ENCODE results near the gene UBE2V1. TPM values are rescaled to one million over a fixed set of nuclear protein-coding genes. Genes with fewer than 3 reads are reported as not detected.

UBE2V1 gene
- total RNA-seq, 2 experiments from 2014 or later, result 124 to 137 TPM

GRCh38 chr20:50099565-50099991 lies 13.4 kb downstream of the UBE2V1 start:
- no peaks in the 10 kb centered on the region for H3K27me3 Mint-ChIP-seq (ENCODE audit: low read depth)
- peaks cover 38% of the 10 kb centered on the region for H3K4me1 Mint-ChIP-seq (ENCODE audit: low read depth)
- H3K9me3 Mint-ChIP-seq, result no peaks in the 10 kb centered on the region
- H3K4me3 Mint-ChIP-seq, result no peak overlapping the region
- peaks cover 10% of the 10 kb centered on the region for H3K36me3 Mint-ChIP-seq (ENCODE audit: low read depth)
- no peak overlapping the region for H3K27ac Mint-ChIP-seq
- intact Hi-C loops (cut with micrococcal nuclease), result no loop called here
- CTCF ChIA-PET, result interaction anchor here (0.9 to 2.0 kb wide), 6 partner anchors 14 to 89 kb away, joined by 3 to 6 read pairs (median 4); no protein-coding TSS in a partner anchor
- no peak for DNase-seq

GRCh38 chr20:50099113-50099512 lies 13.8 kb downstream of the UBE2V1 start:
- H3K4me3 Mint-ChIP-seq, result no peak overlapping the region
- peaks cover 12% of the 10 kb centered on the region for H3K36me3 Mint-ChIP-seq (ENCODE audit: low read depth)
- H3K4me1 Mint-ChIP-seq (ENCODE audit: low read depth), result peaks cover 38% of the 10 kb centered on the region
- no peaks in the 10 kb centered on the region for H3K9me3 Mint-ChIP-seq
- CTCF ChIA-PET, result interaction anchor here (0.9 to 2.0 kb wide), 4 partner anchors 13 to 79 kb away, joined by 3 to 6 read pairs (median 4); no protein-coding TSS in a partner anchor
- no peaks in the 10 kb centered on the region for H3K27me3 Mint-ChIP-seq (ENCODE audit: low read depth)
- H3K27ac Mint-ChIP-seq, result no peak overlapping the region
- intact Hi-C loops (cut with micrococcal nuclease), result no loop called here
- DNase-seq, result no peak

- Mint-ChIP-seq H3K9me3 (no peaks in the 10 kb centered on the region), H3K27ac (peak overlapping the region; percentile 1)
- CTCF ChIA-PET, result interaction anchor here (1.1 to 2.6 kb wide), 4 partner anchors 11 to 122 kb away, joined by 3 to 6 read pairs (median 5); no protein-coding TSS in a partner anchor
Measured at GRCh38 chr20:50098259-50098658, 14.7 kb downstream of the UBE2V1 start.

DNA sequence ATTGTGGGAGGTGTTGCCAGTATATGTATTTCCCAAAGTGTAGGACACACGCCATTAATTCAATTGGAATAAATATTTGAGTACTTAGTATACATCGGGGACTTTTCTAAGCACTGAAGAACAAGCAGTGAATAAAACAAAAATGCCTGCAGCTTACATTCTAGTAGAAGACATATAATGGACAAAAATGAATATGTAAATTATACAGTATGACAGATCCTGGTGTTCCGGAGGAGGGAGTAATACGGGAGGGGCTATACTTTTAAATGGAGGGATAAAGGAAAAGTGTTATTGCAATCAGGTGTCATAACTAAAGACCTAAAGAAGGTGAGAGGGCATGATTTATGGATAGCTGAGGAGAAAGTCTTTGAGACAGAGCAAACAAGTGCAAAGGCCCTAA lies 15.1 kb downstream of the UBE2V1 start:
- no peaks in the 10 kb centered on the region for H3K9me3 Mint-ChIP-seq
- H3K4me1 Mint-ChIP-seq (ENCODE audit: low read depth), result peaks cover 30% of the 10 kb centered on the region
- peaks cover 16% of the 10 kb centered on the region for H3K36me3 Mint-ChIP-seq (ENCODE audit: low read depth)
- intact Hi-C loops (cut with micrococcal nuclease), result no loop called here
- no peak overlapping the region for H3K4me3 Mint-ChIP-seq
- peak overlapping the region; percentile 1 for H3K27ac Mint-ChIP-seq
- DNase-seq, result no peak
- no peaks in the 10 kb centered on the region for H3K27me3 Mint-ChIP-seq (ENCODE audit: low read depth)
- CTCF ChIA-PET, result interaction anchor here (1.0 to 2.6 kb wide), 5 partner anchors 11 to 122 kb away, joined by 3 to 6 read pairs (median 5); no protein-coding TSS in a partner anchor

More at GRCh38 chr20:50098259-50098658, 14.7 kb downstream of the UBE2V1 start:
- Mint-ChIP-seq H3K27me3 (ENCODE audit: low read depth) (no peaks in the 10 kb centered on the region), H3K4me1 (ENCODE audit: low read depth) (peaks cover 33% of the 10 kb centered on the region), H3K36me3 (ENCODE audit: low read depth) (peaks cover 15% of the 10 kb centered on the region), H3K4me3 (no peak overlapping the region)
- intact Hi-C loops (cut with micrococcal nuclease), result no loop called here
- no peak for DNase-seq

GRCh38 chr20:50096237-50096636 lies 16.7 kb downstream of the UBE2V1 start:
- Mint-ChIP-seq H3K27me3 (ENCODE audit: low read depth) (no peaks in the 10 kb centered on the region), H3K36me3 (ENCODE audit: low read depth) (peaks cover 16% of the 10 kb centered on the region), H3K4me3 (no peak overlapping the region), H3K27ac (no peak overlapping the region), H3K9me3 (no peaks in the 10 kb centered on the region), H3K4me1 (ENCODE audit: low read depth) (peaks cover 16% of the 10 kb centered on the region)
- intact Hi-C loops (cut with micrococcal nuclease), result no loop called here
- CTCF ChIA-PET, result interaction anchor here (1.4 to 2.6 kb wide), 2 partner anchors 11 to 120 kb away, joined by 5 to 9 read pairs; no protein-coding TSS in a partner anchor
- DNase-seq, result no peak

DNA sequence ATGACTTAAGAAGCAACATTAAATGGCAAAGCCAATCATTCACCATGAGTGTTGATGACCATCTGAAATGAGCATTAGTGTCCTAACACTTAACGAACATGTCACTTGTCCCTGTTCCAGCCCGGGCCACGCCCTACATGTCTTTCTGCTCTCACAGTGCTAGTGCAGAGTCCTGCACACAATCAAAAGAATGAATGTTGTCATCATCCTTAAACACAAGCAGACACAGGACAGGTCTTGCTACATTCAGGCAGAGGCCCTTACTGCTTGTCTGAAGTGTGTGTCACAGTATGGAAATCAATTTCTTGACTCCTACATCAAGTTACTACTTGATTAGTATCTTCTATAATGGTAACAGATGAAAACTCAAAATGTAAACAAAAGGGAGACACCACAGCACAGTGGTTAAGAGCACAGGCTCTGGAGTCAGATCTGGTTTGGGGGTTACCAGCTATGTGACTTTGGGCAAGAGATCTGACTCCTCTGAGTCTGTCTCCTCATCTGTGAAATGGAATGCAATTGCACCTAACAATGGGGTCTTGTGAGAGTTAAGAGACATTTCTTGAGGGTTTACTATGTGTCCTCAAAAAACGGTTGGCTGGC lies 17.4 kb downstream of the UBE2V1 start:
- CTCF ChIA-PET, result interaction anchor here (1.9 kb wide), 1 partner anchor 24 kb away, joined by 5 read pairs; no protein-coding TSS in a partner anchor
- H3K4me3 Mint-ChIP-seq, result no peak overlapping the region
- H3K27ac Mint-ChIP-seq, result no peak overlapping the region
- H3K36me3 Mint-ChIP-seq (ENCODE audit: low read depth), result peaks cover 16% of the 10 kb centered on the region
- H3K9me3 Mint-ChIP-seq, result no peaks in the 10 kb centered on the region
- H3K4me1 Mint-ChIP-seq (ENCODE audit: low read depth), result peaks cover 17% of the 10 kb centered on the region
- DNase-seq, result no peak
- no peaks in the 10 kb centered on the region for H3K27me3 Mint-ChIP-seq (ENCODE audit: low read depth)
- intact Hi-C loops (cut with micrococcal nuclease), result no loop called here

GRCh38 chr20:50094522-50094921 lies 18.4 kb downstream of the UBE2V1 start:
- H3K36me3 Mint-ChIP-seq (ENCODE audit: low read depth), result peaks cover 14% of the 10 kb centered on the region
- no peak overlapping the region for H3K27ac Mint-ChIP-seq

GRCh38 chr20:50093240-50093639 lies 19.7 kb downstream of the UBE2V1 start:
- intact Hi-C loops (cut with micrococcal nuclease), result no loop called here
- Mint-ChIP-seq H3K27me3 (ENCODE audit: low read depth) (no peaks in the 10 kb centered on the region), H3K36me3 (ENCODE audit: low read depth) (peaks cover 14% of the 10 kb centered on the region), H3K9me3 (no peaks in the 10 kb centered on the region), H3K4me1 (ENCODE audit: low read depth) (peaks cover 19% of the 10 kb centered on the region), H3K27ac (peak overlapping the region; percentile 16), H3K4me3 (no peak overlapping the region)
- CTCF ChIA-PET, result interaction anchor here (1.1 to 2.2 kb wide), 5 partner anchors 11 to 371 kb away, joined by 3 to 7 read pairs (median 4); no protein-coding TSS in a partner anchor
- no peak for DNase-seq

More at GRCh38 chr20:50094522-50094921, 18.4 kb downstream of the UBE2V1 start:
- DNase-seq, result no peak
- peaks cover 20% of the 10 kb centered on the region for H3K4me1 Mint-ChIP-seq (ENCODE audit: low read depth)
- CTCF ChIA-PET, result interaction anchor here (1.6 to 2.2 kb wide), 3 partner anchors 9 to 74 kb away, joined by 5 to 7 read pairs (median 5); no protein-coding TSS in a partner anchor
- intact Hi-C loops (cut with micrococcal nuclease), result no loop called here
- H3K9me3 Mint-ChIP-seq, result no peaks in the 10 kb centered on the region
- no peak overlapping the region for H3K4me3 Mint-ChIP-seq
- no peaks in the 10 kb centered on the region for H3K27me3 Mint-ChIP-seq (ENCODE audit: low read depth)

DNA sequence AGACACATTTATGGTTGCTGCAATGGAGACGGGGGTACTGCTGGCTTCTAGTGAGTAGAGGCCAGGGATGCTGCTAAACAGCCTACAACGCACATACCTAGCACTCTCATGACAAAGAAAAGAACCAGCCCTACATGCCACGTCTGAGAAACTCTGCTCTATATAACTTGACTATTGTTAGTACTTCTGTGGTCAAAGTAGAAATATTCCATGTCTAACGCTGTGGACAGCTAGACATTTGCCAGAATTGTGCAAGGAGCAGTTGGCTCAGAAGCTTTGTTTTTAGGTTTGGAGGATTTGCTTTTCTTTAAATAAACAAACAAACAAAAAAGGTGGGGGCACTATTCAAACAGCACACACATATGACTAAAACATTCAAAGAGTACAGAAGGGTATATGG lies 20.5 kb downstream of the UBE2V1 start:
- intact Hi-C loops (cut with micrococcal nuclease), result no loop called here
- H3K36me3 Mint-ChIP-seq (ENCODE audit: low read depth), result peaks cover 12% of the 10 kb centered on the region
- H3K9me3 Mint-ChIP-seq, result no peaks in the 10 kb centered on the region
- H3K27me3 Mint-ChIP-seq (ENCODE audit: low read depth), result no peaks in the 10 kb centered on the region
- no peak overlapping the region for H3K27ac Mint-ChIP-seq
- H3K4me1 Mint-ChIP-seq (ENCODE audit: low read depth), result peaks cover 18% of the 10 kb centered on the region
- CTCF ChIA-PET, result interaction anchor here (1.1 to 2.2 kb wide), 5 partner anchors 11 to 372 kb away, joined by 3 to 7 read pairs (median 4); no protein-coding TSS in a partner anchor
- no peak overlapping the region for H3K4me3 Mint-ChIP-seq
- no peak for DNase-seq

DNA sequence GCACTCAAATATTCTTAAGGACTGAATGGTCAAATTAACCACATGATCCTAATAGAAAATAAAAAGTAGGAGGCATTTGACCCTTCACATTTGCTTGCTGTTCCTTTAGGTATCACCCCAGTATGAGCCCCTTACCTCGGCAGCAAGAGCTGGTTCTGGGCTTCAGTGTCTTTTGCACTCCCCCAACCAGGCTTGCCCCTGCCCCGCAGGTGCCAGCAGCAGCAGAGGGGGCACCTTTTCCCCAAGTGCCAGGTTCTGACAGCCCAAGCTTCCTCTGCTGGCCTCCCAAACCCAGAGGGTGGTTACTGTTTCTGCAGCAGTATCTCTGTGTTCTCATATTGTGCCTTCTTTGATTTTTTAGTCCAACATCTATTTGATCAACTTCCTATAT lies 23.2 kb downstream of the UBE2V1 start:
- DNase-seq, result no peak
- H3K27ac Mint-ChIP-seq, result peak overlapping the region; percentile 24
- CTCF ChIA-PET, result no interaction called here
- no peak overlapping the region for H3K4me3 Mint-ChIP-seq
- no peaks in the 10 kb centered on the region for H3K9me3 Mint-ChIP-seq
- no peaks in the 10 kb centered on the region for H3K27me3 Mint-ChIP-seq (ENCODE audit: low read depth)
- peaks cover 31% of the 10 kb centered on the region for H3K4me1 Mint-ChIP-seq (ENCODE audit: low read depth)
- intact Hi-C loops (cut with micrococcal nuclease), result loop anchor here (5.0 kb wide), 1 partner anchor 107 kb away; the partner anchor contains the start of gene SNAI1
- peaks cover 7% of the 10 kb centered on the region for H3K36me3 Mint-ChIP-seq (ENCODE audit: low read depth)

GRCh38 chr20:50089140-50089786 lies 23.7 kb downstream of the UBE2V1 start:
- no peak overlapping the region for H3K4me3 Mint-ChIP-seq
- peaks cover 4% of the 10 kb centered on the region for H3K36me3 Mint-ChIP-seq (ENCODE audit: low read depth)
- H3K9me3 Mint-ChIP-seq, result no peaks in the 10 kb centered on the region
- intact Hi-C loops (cut with micrococcal nuclease), result loop anchor here (5.0 kb wide), 1 partner anchor 107 kb away; the partner anchor contains the start of gene SNAI1
- no peak for DNase-seq
- peaks cover 31% of the 10 kb centered on the region for H3K4me1 Mint-ChIP-seq (ENCODE audit: low read depth)
- peak overlapping the region; percentile 24 for H3K27ac Mint-ChIP-seq
- CTCF ChIA-PET, result no interaction called here
- no peaks in the 10 kb centered on the region for H3K27me3 Mint-ChIP-seq (ENCODE audit: low read depth)

DNA sequence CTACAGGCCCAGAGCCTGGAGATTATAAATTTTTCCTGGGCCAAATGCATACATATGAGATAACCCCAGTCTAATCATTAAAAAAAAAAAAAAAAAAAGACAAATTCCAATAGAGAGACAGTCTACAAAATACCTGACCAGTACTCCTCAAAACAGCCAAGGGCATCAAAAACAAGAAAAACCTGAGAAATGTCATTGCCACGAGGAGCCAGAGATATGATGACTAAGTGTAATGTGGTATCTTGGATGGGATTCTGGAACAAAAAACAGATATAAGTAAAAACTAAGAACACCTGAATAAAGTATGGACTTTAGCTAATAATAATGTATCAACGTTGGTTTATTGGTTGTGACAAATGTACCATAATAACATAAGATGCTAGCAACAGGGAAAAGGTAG lies 24.9 kb downstream of the UBE2V1 start:
- H3K4me3 Mint-ChIP-seq, result no peak overlapping the region
- H3K27me3 Mint-ChIP-seq (ENCODE audit: low read depth), result no peaks in the 10 kb centered on the region
- H3K4me1 Mint-ChIP-seq (ENCODE audit: low read depth), result peaks cover 28% of the 10 kb centered on the region
- DNase-seq, result no peak
- intact Hi-C loops (cut with micrococcal nuclease), result loop anchor here (5.0 kb wide), 1 partner anchor 106 kb away; the partner anchor contains the start of gene SNAI1
- H3K9me3 Mint-ChIP-seq, result no peaks in the 10 kb centered on the region
- CTCF ChIA-PET, result interaction anchor here (1.0 kb wide), 1 partner anchor 109 kb away, joined by 5 read pairs; no protein-coding TSS in a partner anchor
- no peak overlapping the region for H3K27ac Mint-ChIP-seq
- H3K36me3 Mint-ChIP-seq (ENCODE audit: low read depth), result peaks cover 3% of the 10 kb centered on the region

All from activated naive CD4-positive, alpha-beta T cell treated with anti-CD3 and anti-CD28 coated beads for 36 hours (primary cell).